Stimulated activated CD8-positive, alpha-beta memory T cell treated with anti-CD3 and anti-CD28 coated beads, Interleukin-12 subunit alpha, Interleukin-12 subunit beta, amount 100 ng/mL, for 24 hours (primary cell): ENCODE results near the gene SGK1.

ENCODE experiments used
- DNase-seq: peaks from one replicate; pipeline ENCODE4 v3.0.0-alpha.2; 2020; ENCODE audit errors: extremely low read depth

The SGK1 gene

DNA sequence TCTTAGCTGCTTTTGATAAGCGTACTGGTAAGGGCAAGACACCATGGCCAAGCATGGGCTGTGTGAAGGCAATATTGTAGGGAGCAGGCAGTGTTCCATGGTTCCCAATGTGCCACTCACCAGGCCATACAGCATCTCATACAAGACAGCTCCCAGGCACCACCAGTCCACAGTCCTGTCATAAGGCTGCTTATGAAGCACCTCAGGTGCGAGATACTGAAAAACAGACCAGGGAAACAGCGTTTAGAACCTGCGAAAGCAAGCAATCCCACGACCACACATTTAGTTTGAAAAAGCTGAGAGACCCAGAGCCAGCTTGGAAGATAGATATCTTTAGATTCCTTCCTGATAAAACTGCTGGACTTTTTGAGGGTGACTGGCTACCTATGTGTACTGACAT, 146.4 kb downstream of the SGK1 start:
- no peak for DNase-seq

DNA sequence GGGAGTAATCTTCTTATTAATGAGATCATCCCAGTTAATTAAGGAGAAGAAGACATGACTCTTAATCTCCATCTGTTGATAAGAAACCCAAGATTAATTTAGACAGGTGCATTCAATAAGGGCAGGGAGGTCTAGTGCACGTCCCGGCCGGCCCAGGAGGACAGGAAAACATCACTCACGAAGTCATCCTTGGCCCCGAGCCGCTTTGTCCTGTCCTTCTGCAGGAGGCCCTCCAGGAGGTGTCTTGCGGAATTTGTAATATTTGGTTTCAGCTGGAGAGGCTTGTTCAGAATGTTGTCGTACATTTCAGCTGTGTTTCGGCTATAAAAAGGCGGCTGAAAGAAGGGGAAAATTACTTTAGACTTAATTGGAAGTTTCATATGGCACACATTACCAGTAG, 147.1 kb downstream of the SGK1 start:
- DNase-seq, result no peak

- no peak for DNase-seq
Measured at GRCh38 chr6:134169871-134170486, 147.9 kb downstream of the SGK1 start.

GRCh38 chr6:134168590-134169208, 149.2 kb downstream of the SGK1 start:
- DNase-seq, result no peak

GRCh38 chr6:134166511-134167261, 151.2 kb downstream of the SGK1 start:
- DNase-seq, result no peak

DNA sequence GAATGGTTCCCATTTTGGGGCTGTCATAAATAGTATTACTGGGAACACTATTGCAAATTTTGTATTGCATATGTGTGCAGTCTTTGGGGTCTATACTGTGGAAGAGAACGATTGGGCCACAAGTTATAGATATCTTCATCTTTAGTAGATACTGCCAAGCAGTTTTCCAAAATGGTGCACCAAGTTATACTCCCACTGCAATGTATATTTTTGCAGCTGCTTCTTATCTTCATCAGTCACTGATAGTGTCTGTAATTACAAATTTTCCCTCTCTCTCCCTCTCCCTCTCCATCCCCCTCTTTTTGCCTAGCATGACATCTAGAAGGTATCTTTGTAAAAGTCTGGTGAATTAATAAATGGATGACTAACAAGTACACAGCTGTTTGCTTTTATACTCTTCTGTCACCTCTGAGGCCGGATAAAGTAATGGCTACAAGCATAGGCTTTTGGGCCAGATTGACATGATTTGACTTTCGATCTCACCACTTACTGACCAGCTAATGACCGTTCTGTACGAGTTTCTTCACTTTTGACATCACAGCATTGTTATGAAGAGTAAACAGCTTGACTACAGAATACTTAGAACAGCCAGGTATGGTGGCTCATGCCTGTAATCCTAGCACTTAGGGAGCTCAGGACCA, 152.2 kb downstream of the SGK1 start:
- DNase-seq, result no peak

GRCh38 chr6:134164300-134164699, 153.6 kb downstream of the SGK1 start:
- DNase-seq, result no peak

DNA sequence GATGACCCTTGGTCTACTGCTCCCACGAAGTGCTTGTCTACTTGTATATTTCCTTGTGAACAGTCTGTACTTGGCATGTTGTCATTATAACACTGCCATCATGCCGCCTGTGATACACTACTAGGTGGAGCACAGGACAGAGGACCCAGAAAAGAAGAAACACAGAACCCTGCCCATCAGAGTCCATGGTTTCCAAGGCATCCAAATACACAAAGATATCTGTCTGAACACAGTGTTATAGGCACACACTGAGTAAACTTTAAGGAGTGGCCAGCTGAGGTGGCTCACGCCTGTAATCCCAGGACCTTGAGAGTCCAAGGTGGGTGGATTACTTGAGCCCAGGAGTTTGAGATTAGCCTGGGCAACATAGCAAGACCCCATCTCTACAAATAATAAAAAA, 155.0 kb downstream of the SGK1 start:
- DNase-seq, result no peak

DNA sequence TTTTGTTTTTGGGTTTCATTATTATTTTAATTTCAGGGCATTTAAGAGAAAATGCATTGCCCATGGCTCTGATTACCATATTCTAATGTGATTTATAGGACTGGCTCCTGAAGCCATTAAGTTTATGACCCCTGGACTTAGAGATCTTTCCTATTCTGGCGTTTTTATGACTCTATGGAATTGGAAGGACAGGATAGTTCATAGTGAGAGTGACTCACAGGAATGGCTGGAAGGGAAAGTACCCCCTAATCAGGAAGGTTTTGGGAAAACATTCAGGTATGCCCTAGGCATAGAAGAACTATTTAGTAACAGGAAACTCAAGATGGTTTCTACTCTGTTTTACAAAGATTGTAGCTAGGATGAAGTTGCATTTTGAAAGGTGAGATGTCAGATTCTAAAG, 156.9 kb downstream of the SGK1 start:
- no peak for DNase-seq

DNA sequence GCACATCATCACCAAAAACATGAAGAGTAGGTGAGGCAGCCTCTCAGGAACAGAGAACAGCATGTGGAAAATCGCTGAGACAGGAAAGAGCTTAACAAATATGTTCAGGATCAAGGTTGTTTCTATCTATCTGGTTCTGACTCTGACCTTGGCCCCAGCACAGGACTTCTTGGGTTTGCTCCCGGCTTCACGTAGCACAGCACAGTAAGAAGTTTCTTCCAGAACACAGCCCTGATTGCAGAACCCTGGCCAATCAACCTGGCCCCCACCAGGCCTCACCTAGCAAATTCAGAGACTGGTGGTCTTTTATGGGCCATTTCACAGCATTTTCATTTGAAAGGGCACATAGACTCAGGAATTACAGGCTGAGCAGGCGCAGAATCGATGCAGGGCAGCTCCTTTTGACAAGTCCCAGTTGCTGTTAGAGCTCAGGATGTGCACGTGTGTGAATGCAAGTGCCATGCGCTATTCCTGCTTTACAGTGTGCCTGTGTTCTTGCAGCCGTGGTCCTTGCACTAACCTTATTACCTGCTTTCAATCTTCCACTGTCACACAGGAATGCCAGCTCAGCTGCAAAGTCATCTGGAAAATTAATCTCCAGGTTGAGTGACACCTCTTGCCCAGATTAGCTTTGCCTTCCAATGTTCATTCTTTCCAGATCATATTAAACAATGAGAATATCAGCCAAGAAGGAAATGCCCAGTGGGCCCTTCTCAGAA, 165.0 kb downstream of the SGK1 start:
- no peak for DNase-seq

DNA sequence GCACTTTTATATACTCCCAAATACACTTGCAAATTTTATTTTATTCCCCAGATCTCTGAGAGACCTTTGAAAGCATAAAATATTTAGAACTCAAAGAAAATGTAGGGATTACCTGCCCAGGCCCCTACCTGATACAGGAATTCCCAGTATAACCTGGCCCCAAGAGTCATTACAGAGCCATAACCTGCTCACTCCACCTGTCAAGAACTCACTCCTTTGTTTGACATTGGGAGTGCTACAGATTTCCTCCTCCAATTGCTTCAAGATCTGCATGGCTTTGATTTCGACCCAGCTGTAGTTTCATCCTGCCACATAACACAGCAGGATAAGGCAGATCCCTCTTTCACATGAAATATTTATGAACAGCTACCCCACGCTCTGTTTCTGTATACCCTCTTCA, 169.3 kb downstream of the SGK1 start:
- no peak for DNase-seq

DNA sequence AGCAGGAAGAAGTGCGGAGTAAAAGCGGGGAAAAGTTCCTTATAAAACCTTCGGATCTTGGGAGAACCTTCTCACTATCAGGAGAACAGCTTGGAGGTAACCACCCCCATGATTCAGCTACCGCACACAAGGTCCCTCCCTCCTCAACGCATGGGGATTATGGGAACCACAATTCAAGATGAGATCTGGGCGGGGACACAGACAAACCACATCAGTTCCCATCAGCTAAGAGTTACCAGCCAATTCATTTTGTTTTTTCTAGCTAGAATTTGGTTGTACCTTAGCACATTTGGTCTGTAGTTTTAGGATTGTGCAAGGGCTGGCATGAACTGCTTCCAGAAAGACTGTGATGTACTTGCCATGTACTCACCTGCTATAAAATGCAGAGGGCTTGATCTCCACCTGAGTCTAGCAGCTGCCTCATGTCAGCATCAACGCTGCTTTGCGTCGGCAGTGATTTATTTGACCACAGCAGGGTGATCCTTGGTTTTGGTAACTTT, 170.8 kb downstream of the SGK1 start:
- no peak for DNase-seq

DNA sequence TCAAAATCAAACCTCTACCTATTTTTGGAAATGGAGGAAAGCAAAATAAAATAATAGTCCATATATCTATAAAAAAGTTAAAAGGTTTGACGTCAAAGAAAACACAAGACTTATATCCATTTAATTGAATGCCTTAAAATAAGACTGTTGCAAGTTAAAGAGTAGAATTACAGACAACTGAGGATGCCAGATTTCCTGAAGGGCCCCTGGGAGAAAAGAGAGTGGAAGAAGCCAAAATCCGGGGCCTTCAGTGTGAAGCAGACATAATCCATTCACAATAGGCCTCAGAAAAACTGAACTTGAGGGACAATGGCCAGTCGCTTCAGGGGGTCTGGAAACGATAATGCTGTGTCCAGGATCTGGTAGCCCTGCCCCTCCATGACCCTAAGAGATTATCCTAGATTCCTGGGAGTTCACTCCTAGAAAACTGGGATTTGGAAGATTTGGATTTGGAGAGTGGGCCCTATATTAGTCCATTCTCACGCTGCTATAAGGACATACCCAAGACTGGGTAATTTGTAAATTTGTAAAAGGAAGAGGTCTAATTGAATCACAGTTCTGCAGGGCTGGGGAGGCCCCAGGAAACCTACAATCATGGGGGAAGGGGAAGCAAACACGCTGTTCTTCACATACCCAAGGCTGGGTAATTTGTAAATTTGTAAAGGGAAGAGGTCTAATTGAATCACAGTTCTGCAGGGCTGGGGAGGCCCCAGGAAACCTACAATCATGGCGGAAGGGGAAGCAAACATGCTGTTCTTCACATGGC, 171.5 kb downstream of the SGK1 start:
- no peak for DNase-seq

DNA sequence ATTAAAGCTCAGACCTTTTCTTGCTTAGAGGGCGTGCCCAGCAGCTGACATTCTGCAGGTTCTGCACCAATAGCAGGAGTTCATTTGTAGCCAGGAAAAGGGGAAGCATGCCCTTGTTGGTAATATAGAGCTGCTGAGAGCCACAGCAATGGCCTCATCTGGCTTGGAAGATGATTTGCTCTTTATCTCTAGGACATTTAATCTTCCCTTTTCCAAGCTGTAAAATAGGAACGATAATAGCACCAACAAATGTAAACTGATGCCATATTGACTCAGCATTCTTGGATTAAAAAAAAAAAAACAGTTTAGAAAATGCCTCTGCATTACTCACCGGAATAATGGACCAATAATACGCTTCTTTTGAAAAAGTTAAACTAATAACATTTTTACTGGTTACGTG, 172.1 kb downstream of the SGK1 start:
- DNase-seq, result no peak

GRCh38 chr6:134138226-134138975, 179.5 kb downstream of the SGK1 start:
- DNase-seq, result no peak

DNA sequence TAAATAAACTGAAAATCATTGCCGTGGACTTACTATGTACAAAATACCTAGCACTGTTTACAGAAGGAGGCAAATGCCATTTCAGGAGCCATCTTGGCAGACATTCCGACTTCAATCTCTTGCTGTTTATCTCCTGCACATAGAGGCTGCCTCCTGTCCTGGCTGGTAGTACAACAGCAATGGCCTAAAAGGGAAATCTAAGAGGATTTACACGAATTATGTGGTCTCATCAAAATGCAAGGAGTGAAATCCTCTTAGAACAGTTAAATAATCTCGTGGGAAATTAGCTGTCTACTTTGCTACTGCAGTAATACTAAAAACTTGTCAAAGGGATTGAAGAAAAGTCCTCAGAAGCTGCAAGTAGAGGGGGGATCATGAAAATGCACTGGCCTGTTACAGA, 183.3 kb downstream of the SGK1 start:
- DNase-seq, result no peak

DNA sequence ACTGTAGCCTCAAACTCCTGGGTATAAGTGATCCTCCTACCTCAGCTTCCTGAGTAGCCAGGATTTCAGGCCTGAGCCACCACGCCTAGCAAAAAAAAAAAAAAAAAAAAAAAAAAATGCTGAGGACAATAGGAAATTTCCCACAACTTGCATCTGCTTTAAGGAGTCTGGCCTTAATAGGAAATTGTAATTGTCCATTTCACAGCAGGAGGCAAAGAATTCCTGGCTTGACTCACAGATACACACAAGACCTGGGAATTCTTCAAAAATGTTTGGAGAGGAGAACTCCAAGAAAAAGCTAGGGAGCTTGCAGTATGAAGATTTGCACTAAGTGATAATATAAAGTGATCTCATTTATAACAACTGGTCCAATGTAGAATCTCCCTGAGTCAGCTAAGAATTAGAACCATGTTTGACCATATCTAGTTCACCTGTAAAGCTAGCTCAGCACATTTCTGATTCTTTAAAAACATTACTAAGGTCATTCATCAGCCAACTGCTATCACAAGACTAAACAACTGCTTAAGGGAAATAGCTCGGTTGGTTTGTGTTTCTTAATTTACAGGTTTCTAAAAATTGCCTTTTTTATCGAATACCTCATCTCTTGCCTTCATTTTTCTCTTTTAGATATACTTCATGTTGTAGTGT, 185.3 kb downstream of the SGK1 start:
- no peak for DNase-seq

GRCh38 chr6:134131530-134132139, 186.3 kb downstream of the SGK1 start:
- DNase-seq, result no peak

DNA sequence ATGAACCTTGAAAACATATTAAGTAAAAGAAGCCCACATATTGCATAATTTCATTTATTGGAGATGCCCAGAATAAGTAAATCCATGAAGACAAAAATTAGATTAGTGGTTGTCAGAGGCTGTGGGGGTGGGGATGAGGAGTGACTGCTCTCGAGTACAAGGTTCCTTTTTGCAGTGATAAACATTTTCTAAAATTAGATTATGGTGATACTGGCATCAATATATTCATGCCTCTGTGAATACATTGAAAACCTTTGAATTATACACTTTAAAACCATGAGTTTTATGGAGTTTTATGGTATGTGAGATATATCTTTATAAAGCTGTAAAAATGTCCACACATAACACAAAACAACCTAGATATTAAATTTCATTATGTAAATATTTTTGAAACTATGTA, 189.8 kb downstream of the SGK1 start:
- no peak for DNase-seq
